B cell (primary cell): Measurements from ENCODE around the gene SIAH3.

Experiments
- EZH2 ChIP-seq: IDR thresholded peaks from 2 replicates; pipeline ENCODE4 v1.6.1; 2012; ENCODE audit warnings: borderline replicate concordance, low read depth, mild to moderate bottlenecking, moderate library complexity, low read length; ENCODE audit not compliant: insufficient read depth, poor library complexity, severe bottlenecking
- TF ChIP-seq, protein P1 (sequence below): fragments of 200-600 bp; IDR thresholded peaks from one replicate; pipeline ENCODE4 v1.8.0; 2022; ENCODE audit warnings: antibody characterized with exemption, mild to moderate bottlenecking

DNA sequence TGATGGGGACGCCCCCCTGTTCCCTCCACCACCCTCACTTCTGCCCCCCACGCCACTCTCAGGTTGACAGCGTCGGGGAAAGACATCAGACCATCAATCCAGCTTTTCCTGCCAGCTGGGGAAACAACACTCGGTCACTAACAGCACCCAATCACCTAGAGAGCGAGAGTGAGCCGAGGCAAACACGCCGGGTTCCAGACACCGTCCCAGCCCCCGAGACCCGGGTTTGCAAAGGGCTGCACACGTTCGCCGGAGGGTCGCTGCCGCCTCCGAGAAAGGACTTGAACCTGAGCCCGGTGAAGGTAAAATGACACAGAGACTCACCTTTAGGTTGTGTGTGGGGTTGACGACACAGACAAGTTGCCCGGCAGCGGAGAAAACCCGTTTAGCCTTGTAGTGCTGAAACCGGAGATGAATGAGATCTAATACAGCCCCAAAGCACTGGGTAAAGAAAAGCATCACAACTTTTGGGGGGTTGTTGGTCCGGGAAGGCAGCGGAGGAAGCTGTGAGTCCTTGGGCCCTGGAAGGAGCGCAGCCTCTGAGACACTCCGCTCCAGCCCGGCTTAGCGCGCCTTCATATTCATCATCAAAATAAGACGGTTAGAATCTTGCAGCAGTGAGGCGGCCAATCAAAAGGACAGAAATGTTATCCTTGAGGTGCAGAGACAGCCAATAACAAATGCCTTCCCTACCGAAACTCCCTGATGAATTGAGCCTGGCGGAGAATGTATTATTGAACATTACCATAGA lies at the start of gene SIAH3:
- TF ChIP-seq, protein P1, sequence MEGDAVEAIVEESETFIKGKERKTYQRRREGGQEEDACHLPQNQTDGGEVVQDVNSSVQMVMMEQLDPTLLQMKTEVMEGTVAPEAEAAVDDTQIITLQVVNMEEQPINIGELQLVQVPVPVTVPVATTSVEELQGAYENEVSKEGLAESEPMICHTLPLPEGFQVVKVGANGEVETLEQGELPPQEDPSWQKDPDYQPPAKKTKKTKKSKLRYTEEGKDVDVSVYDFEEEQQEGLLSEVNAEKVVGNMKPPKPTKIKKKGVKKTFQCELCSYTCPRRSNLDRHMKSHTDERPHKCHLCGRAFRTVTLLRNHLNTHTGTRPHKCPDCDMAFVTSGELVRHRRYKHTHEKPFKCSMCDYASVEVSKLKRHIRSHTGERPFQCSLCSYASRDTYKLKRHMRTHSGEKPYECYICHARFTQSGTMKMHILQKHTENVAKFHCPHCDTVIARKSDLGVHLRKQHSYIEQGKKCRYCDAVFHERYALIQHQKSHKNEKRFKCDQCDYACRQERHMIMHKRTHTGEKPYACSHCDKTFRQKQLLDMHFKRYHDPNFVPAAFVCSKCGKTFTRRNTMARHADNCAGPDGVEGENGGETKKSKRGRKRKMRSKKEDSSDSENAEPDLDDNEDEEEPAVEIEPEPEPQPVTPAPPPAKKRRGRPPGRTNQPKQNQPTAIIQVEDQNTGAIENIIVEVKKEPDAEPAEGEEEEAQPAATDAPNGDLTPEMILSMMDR = no peak
- no peak for TF ChIP-seq EZH2
